Keratinocyte (primary cell): Measurements from ENCODE around the gene ANO2.

Source experiments
- EZH2 ChIP-seq: IDR thresholded peaks from one replicate; pipeline ENCODE4 v1.6.1; 2012; ENCODE audit warnings: inconsistent platforms, mild to moderate bottlenecking, low read length, moderate library complexity
- TF ChIP-seq, protein P1 (sequence below), 3 experiments: IDR thresholded peaks in 1 of 3; conservative IDR thresholded peaks in 1 of 3; optimal IDR thresholded peaks in 1 of 3; 2 replicates in 2 of 3; 3 replicates in 1 of 3; pipeline versions ENCODE3 to v1.5.1; 2011; ENCODE audit warnings: low read length in 3 of 3, mild to moderate bottlenecking in 3 of 3, moderate library complexity in 2 of 3, control low read depth in 1 of 3, inconsistent platforms in 1 of 3; ENCODE audit not compliant: insufficient read depth in 2 of 3; ENCODE audit errors: extremely low read depth in 1 of 3

DNA sequence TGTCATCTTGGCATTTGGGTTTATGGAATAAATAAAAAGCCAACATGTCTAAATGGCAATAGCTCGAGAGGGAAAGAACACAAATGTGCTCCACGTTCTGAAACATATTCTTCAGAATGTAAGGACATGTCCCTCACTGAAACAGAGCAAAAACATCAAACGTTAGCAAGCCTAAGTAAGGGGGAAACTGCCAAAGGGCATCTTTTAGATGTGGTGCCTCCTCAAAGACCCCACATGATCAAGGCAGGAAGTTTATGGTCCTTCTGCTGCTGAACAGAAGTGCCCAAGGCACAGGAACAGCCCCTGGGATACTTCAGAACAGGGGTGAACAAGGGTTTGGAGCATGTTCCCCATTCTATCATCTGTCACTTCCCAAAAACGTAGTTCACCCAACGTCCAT, 227.0 kb downstream of the ANO2 start:
- TF ChIP-seq, protein P1, sequence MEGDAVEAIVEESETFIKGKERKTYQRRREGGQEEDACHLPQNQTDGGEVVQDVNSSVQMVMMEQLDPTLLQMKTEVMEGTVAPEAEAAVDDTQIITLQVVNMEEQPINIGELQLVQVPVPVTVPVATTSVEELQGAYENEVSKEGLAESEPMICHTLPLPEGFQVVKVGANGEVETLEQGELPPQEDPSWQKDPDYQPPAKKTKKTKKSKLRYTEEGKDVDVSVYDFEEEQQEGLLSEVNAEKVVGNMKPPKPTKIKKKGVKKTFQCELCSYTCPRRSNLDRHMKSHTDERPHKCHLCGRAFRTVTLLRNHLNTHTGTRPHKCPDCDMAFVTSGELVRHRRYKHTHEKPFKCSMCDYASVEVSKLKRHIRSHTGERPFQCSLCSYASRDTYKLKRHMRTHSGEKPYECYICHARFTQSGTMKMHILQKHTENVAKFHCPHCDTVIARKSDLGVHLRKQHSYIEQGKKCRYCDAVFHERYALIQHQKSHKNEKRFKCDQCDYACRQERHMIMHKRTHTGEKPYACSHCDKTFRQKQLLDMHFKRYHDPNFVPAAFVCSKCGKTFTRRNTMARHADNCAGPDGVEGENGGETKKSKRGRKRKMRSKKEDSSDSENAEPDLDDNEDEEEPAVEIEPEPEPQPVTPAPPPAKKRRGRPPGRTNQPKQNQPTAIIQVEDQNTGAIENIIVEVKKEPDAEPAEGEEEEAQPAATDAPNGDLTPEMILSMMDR (optimal IDR thresholded peaks at IDR 0.05 in 1 of 3, IDR thresholded peaks at IDR 0.05 in 1 of 3, conservative IDR thresholded peaks at IDR 0.05 in 1 of 3; ENCODE audit: extremely low read depth in 1 of 3, insufficient read depth in 2 of 3, low read length in 3 of 3), result no peak
- no peak for TF ChIP-seq EZH2
